ENCODE data around the gene GDF10. TPM values are rescaled to one million over a fixed set of nuclear protein-coding genes. Genes with fewer than 3 reads are reported as not detected.

The GDF10 gene
- total and polyA plus RNA-seq, 2 of the 8 experiments (the other 6 are each of a cell fraction or from before 2014, with no cell fraction given) = 0.19 to 0.32 TPM

- CTCF ChIA-PET (ENCODE audit: partially characterized antibody) = interaction anchor here (0.6 to 14.6 kb wide), 4 partner anchors 14 to 353 kb away, joined by 3 to 132 read pairs (median 4); no protein-coding TSS in a partner anchor
- H3K27ac ChIP-seq (ENCODE audit: low read depth, low read length) = no peak within 1 kb of the TSS
- H4K5ac ChIP-seq (ENCODE audit: insufficient read length, low read depth, low read length) = no peak within 1 kb of the TSS
These were observed 48.2 kb downstream of the GDF10 start, which contains the start of gene RBP3 for GRCh38 chr10:47348138-47348651. TSS of gene RBP3 (plus strand) at chr10:47348363. CDS start at chr10:47348485, 122 bp downstream.

More at GRCh38 chr10:47348138-47348651, 48.2 kb downstream of the GDF10 start, which contains the start of gene RBP3:
- 95% methylated on average over 5 of the region's 5 CpGs; no CpG with 5 or more reads in 1 of the 2 experiments for WGBS, 2 experiments (ENCODE audit: extremely low coverage in 1 of 2, insufficient coverage in 1 of 2, insufficient read length in 1 of 2, insufficient replicate concordance in 2 of 2, low coverage in 1 of 2, low lambda C conversion rate in 2 of 2, missing lambda C conversion rate in 1 of 2)
- no peaks in the 10 kb centered on the region for H3K27me3 ChIP-seq (replicated peaks in 1 of 4; ENCODE audit: control insufficient read depth in 3 of 4, extremely low read depth in 1 of 4, insufficient read depth in 3 of 4, low read length in 3 of 4)
- H3K79me2 ChIP-seq (ENCODE audit: control insufficient read depth in 1 of 2, insufficient read depth in 2 of 2, low read length in 2 of 2) = no peaks in the 10 kb centered on the region
- no peak within 1 kb of the TSS for H2BK5ac ChIP-seq (ENCODE audit: low read depth, low read length)
- H2AK5ac ChIP-seq (ENCODE audit: low read depth, low read length) = no peak within 1 kb of the TSS
- TF ChIP-seq CBX8 (IDR thresholded peaks at IDR 0.05; ENCODE audit: borderline replicate concordance, low read depth, low read length) (no peak), BACH1 (IDR thresholded peaks at IDR 0.05; ENCODE audit: low read length) (no peak), NRF1 (IDR thresholded peaks at IDR 0.05; ENCODE audit: low read depth, low read length) (no peak), BCL11A (IDR thresholded peaks at IDR 0.05; ENCODE audit: low read depth in 2 of 2, low read length in 2 of 2) (no peak), BRCA1 (IDR thresholded peaks at IDR 0.05; ENCODE audit: low read depth, low read length) (no peak), MAFK (IDR thresholded peaks at IDR 0.05; ENCODE audit: low read depth, low read length) (no peak), CHD1 (IDR thresholded peaks at IDR 0.05; ENCODE audit: low read depth, low read length) (no peak), SIRT6 (IDR thresholded peaks at IDR 0.05; ENCODE audit: low read length) (no peak)
- H3K36me3 ChIP-seq (ENCODE audit: control insufficient read depth in 2 of 4, insufficient read depth in 4 of 4, low read length in 3 of 4) = no peaks in the 10 kb centered on the region
- DNase-seq (ENCODE audit: low read depth in 1 of 2, low spot score in 2 of 2) (no peak), FAIRE-seq (no peak)
- H3K9me3 ChIP-seq (ENCODE audit: insufficient read depth in 2 of 2, low read depth in 1 of 2, low read length in 1 of 2) = no peaks in the 10 kb centered on the region
- H2AFZ ChIP-seq (ENCODE audit: low read length) = no peak within 1 kb of the TSS
- no peak within 1 kb of the TSS for H3K4me2 ChIP-seq (ENCODE audit: insufficient read depth in 1 of 2, low read depth in 2 of 2, low read length in 2 of 2)
- H3K79me1 ChIP-seq (ENCODE audit: low read depth, low read length) = no peaks in the 10 kb centered on the region
- no peak within 1 kb of the TSS for H2BK15ac ChIP-seq (ENCODE audit: low read length)
- no peak within 1 kb of the TSS for H2BK120ac ChIP-seq (replicated peaks; ENCODE audit: low read depth, low read length)
- H3K4ac ChIP-seq (replicated peaks; ENCODE audit: insufficient read length, low read depth, low read length) = no peak within 1 kb of the TSS
- no peak within 1 kb of the TSS for H3K56ac ChIP-seq (replicated peaks; ENCODE audit: insufficient read length, low read depth, low read length)
- no peak within 1 kb of the TSS for H3K23ac ChIP-seq (ENCODE audit: insufficient read length)
- H3K23me2 ChIP-seq (ENCODE audit: low read depth, low read length) = no peaks in the 10 kb centered on the region
- H3K18ac ChIP-seq (ENCODE audit: extremely low read depth, low read length) = no peak within 1 kb of the TSS
- POLR2A ChIA-PET (ENCODE audit: partially characterized antibody) = no interaction called here
- no peaks in the 10 kb centered on the region for H4K20me1 ChIP-seq (replicated peaks in 1 of 2; ENCODE audit: control insufficient read depth in 1 of 2, insufficient read depth in 2 of 2, low read length in 2 of 2)
- no peaks in the 10 kb centered on the region; a peak in 2 of 7 replicates for H3K4me1 ChIP-seq (replicated peaks in 1 of 4; ENCODE audit: control insufficient read depth in 3 of 4, insufficient read depth in 4 of 4, low read length in 3 of 4)
- H3K9ac ChIP-seq (replicated peaks in 1 of 4; ENCODE audit: extremely low read depth in 1 of 4, low read depth in 3 of 4, low read length in 3 of 4) = no peak within 1 kb of the TSS
- no peak within 1 kb of the TSS for H4K91ac ChIP-seq (replicated peaks; ENCODE audit: insufficient read length, low read length)
- no peak within 1 kb of the TSS for H3K4me3 ChIP-seq (ENCODE audit: extremely low read depth in 1 of 4, insufficient read depth in 2 of 4, low read depth in 3 of 4, low read length in 4 of 4)
- no peak within 1 kb of the TSS for H2BK20ac ChIP-seq (ENCODE audit: low read length)
- H4K8ac ChIP-seq (ENCODE audit: extremely low read depth, insufficient read depth, low read length) = no peak within 1 kb of the TSS
- no peak within 1 kb of the TSS for H3K14ac ChIP-seq (ENCODE audit: insufficient read length)
- H2BK12ac ChIP-seq (ENCODE audit: low read depth, low read length) = 0 out of 2 replicates have a peak within 1 kb of the TSS, but pooled peaks have one; percentile 9
